Activated CD4-positive, alpha-beta T cell treated with anti-CD3 and anti-CD28 coated beads, Interleukin-2, amount 10 ng/mL, durations not matched to agents 24 days and 14 days (primary cell): ENCODE data around the gene C2CD4B. TPM values are rescaled to one million over a fixed set of nuclear protein-coding genes. Genes with fewer than 3 reads are reported as not detected.

Experiments
- DNase-seq: peaks from one replicate; pipeline ENCODE4 v3.0.0; 2022
- H3K27ac Mint-ChIP-seq: one replicate; pipeline ENCODE4 v1.8.0; 2022; ENCODE audit warnings: mild to moderate bottlenecking, mixed read lengths
- H3K27me3 Mint-ChIP-seq: one replicate; pipeline ENCODE4 v1.8.0; 2022; ENCODE audit warnings: mixed read lengths
- H3K36me3 Mint-ChIP-seq: one replicate; pipeline ENCODE4 v1.8.0; 2022; ENCODE audit warnings: low read depth, mild to moderate bottlenecking, mixed read lengths
- H3K4me1 Mint-ChIP-seq: one replicate; pipeline ENCODE4 v1.8.0; 2021; ENCODE audit warnings: mixed read lengths
- H3K4me3 Mint-ChIP-seq: one replicate; pipeline ENCODE4 v1.8.0; 2022; ENCODE audit warnings: mild to moderate bottlenecking, moderate library complexity, mixed read lengths
- H3K9me3 Mint-ChIP-seq: one replicate; pipeline ENCODE4 v1.8.0; 2021; ENCODE audit warnings: mixed read lengths
- intact Hi-C: fragments of 100-400 bp; cut with micrococcal nuclease; formaldehyde crosslinking; loops from one replicate; pipeline ENCODE4 v1.15.1; 2023
- total RNA-seq: library from RNA; stranded (reverse); gene quantifications from 2 replicates; pipeline ENCODE4 v1.2.3, GENCODE V29; 2022

Gene C2CD4B
- total RNA-seq, 1 donor from 2014 or later, result 0.58 TPM

DNA sequence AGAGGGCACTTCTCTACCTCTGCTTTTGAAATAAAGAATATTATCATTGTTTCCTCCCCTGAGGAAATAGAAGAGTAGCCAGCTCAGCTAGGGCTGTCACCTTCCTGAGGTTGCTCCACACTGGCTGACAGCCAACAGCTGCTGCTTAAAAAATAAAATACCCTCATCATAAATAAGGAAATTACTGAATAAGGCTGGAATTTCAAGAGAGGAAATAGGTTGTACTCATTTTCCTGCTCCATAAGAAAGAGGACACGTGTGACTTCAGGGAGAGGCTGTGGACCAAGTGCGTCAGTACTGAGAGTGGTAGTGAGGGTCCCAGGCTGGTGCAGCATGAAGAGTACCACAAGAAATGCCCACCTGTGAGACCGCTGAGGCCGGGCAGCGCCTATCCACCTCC is 8.1 kb upstream of the C2CD4B start:
- no peaks in the 10 kb centered on the region for H3K4me1 Mint-ChIP-seq
- intact Hi-C loops, result no loop called here
- no peak for DNase-seq
- no peak overlapping the region for H3K4me3 Mint-ChIP-seq
- peaks cover 36% of the 10 kb centered on the region for H3K27me3 Mint-ChIP-seq
- no peaks in the 10 kb centered on the region for H3K9me3 Mint-ChIP-seq
- no peaks in the 10 kb centered on the region for H3K36me3 Mint-ChIP-seq
- H3K27ac Mint-ChIP-seq, result no peak overlapping the region

DNA sequence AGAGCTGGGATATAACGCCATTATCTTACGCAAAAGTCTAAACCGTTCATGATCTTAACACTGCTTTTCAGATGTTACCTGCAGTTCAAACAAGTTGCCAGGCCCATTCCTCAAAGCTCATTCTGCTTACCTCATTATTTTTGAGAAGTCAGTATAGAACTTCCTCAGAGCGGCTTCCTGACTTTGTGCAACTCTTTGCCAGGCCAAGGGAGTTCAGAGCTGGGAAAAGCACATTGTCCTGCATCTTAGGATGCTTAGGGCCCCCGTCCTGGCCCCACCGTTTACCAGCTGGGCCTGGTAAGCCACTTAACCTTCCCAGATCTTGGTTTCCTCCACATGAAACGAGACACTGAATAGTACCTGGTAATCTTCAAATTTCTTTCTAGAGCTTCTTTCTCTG is 6.8 kb upstream of the C2CD4B start:
- intact Hi-C loops, result no loop called here
- H3K27ac Mint-ChIP-seq, result no peak overlapping the region
- no peaks in the 10 kb centered on the region for H3K36me3 Mint-ChIP-seq
- H3K4me3 Mint-ChIP-seq, result no peak overlapping the region
- no peaks in the 10 kb centered on the region for H3K9me3 Mint-ChIP-seq
- DNase-seq, result no peak
- H3K4me1 Mint-ChIP-seq, result no peaks in the 10 kb centered on the region
- H3K27me3 Mint-ChIP-seq, result peaks cover 38% of the 10 kb centered on the region

DNA sequence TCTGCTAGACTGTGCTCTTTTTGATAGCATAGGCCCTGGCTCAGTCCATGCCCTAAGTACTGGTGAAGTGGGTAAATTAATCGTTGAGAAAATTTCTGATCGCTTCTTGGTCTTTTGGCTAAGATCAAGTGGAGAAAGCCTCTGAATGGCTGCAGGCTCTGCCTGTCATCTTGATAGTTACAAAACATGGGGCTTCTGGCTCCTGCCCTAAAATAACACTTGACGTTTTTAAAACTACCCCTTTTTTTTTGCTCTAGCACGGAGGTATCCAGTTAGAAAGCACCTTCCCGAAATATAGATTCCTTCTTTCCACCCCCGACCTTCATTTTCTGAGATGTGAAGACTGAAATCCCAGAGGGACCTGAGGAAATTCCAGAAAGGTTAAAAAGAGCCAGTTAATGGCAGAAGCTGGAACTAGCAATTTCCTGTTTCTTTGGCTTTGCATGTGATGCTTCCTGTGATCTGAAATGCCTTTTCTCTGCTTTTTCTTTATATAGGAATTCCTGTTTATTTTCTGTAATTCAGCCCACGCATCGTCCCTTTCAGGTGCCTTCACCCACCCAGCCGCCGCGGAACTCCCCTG is 799 bp upstream of the C2CD4B start:
- no peaks in the 10 kb centered on the region for H3K9me3 Mint-ChIP-seq
- peaks cover 61% of the 10 kb centered on the region for H3K27me3 Mint-ChIP-seq
- no peak for DNase-seq
- peaks cover 2% of the 10 kb centered on the region for H3K4me1 Mint-ChIP-seq
- H3K36me3 Mint-ChIP-seq, result no peaks in the 10 kb centered on the region
- H3K27ac Mint-ChIP-seq, result no peak overlapping the region
- peak overlapping the region; percentile 79 for H3K4me3 Mint-ChIP-seq
- intact Hi-C loops, result no loop called here

DNA sequence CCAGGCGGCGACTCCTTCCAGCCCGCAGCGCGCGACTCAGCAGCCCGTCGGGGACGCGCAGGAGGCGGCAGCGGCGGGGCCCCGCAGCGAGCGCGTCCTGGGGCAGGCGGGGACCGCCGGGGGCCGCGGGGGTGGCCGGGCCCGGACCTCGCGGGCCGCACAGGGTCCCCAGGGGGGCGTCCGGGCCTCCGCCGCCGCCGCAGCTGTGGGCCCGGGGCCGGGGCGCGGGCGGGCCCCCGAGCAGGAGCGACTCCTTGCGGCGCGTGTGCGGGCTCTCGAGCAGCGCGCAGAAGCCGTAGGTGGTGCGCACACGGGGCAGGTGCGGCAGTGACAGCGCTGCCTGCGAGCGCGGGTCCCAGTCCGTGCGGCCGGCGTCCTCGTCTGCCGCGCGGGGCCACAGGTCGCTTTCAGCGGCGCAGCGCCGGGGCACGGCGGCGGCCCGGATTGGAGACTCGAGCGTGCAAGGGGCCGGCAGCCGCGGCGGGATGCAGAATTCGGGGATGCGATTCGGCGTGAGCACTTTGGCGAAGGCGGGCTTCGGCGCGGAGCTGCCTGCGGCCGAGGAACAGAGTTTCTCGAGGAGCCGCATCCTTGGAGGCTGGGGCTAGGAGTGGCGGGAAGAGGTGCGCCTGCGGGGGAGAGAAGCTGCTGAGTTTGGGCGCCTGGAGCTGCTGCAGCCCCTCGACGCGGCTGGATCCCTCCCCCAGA is 535 bp downstream of the C2CD4B start:
- Mint-ChIP-seq H3K4me1 (peaks cover 2% of the 10 kb centered on the region), H3K9me3 (peaks cover 2% of the 10 kb centered on the region), H3K27ac (no peak overlapping the region), H3K36me3 (no peaks in the 10 kb centered on the region), H3K4me3 (peak overlapping the region; percentile 79), H3K27me3 (peaks cover 70% of the 10 kb centered on the region)
- intact Hi-C loops, result loop anchor here (5.0 kb wide), 1 partner anchor 97 kb away; the partner anchor contains the start of gene C2CD4A
- peak; percentile 66 for DNase-seq

DNA sequence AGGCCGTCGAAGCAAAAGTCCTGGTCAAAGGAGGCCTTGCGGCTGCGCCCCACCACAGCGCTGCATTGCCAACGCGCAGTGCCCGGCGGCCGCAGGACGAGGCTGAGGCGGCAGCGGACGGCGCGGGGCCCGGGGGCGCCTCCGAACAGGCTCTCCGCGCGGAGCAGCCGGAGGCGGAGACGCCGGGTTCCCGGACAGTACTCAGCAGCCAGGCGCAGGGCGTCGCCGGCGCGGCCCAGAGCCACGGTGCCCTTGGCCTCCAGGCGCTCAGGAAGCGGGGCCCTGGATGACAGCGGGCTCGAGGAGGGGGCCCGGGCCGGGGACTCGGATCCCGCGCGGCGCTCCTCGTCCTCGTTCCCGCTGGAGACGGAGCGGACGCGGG is 1.1 kb downstream of the C2CD4B start:
- Mint-ChIP-seq H3K27me3 (peaks cover 68% of the 10 kb centered on the region), H3K4me3 (no peak overlapping the region), H3K4me1 (peaks cover 2% of the 10 kb centered on the region), H3K27ac (no peak overlapping the region), H3K9me3 (peaks cover 5% of the 10 kb centered on the region), H3K36me3 (no peaks in the 10 kb centered on the region)
- DNase-seq, result no peak
- intact Hi-C loops, result loop anchor here (5.0 kb wide), 1 partner anchor 97 kb away; the partner anchor contains the start of gene C2CD4A

DNA sequence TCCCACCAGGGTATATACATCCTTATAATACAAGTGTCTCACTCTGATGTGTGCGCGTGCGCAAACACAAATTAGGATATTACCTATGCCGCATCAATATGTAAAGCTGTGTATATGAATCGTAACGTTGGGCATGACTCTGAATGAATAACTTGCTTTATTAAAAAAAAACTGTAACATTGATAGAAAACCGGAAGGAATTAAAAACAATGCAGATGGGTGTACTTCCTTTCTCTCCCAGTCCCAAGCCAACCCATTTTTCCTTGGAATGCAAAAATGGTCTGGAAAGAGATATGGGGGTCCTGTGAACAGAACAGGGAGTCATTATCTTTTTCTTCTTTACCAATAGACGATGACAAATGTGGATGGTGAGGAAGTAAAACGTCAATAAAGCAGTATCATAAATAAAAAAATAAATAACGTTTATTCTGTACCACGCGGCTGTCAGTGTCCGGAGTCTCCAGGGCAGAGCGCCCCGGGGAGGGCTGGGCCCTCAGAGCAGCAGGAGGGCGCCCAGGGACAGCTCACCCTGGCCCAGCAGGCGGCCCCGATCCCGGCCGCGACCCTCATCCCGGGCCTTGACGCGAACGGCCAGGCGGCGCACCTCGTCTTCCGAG is 1.6 kb downstream of the C2CD4B start:
- H3K27me3 Mint-ChIP-seq, result peaks cover 67% of the 10 kb centered on the region
- DNase-seq, result no peak
- H3K9me3 Mint-ChIP-seq, result peaks cover 5% of the 10 kb centered on the region
- no peaks in the 10 kb centered on the region for H3K36me3 Mint-ChIP-seq
- H3K4me3 Mint-ChIP-seq, result peak overlapping the region; percentile 52
- intact Hi-C loops, result loop anchor here (5.0 kb wide), 1 partner anchor 96 kb away; the partner anchor contains the start of gene C2CD4A
- no peak overlapping the region for H3K27ac Mint-ChIP-seq
- H3K4me1 Mint-ChIP-seq, result peaks cover 2% of the 10 kb centered on the region

DNA sequence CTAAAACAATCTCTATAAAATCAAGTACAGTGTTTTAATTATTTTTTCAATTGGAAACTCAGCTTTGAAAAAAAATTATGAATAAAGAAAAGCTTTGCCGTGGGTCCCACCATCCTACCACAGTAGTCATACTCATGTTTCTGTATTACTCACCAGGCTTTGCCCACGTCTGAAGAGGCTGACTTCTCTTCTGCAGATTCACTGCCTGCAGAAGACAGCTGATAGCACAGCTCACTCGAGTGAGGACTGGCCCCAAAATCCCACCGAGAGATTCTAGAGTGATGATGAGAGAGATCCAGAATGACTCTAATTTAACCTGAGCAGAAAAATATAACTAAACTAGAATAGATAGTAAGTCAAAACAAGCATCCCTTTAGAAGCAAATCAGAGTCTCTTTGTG is 11.9 kb downstream of the C2CD4B start:
- peak overlapping the region; percentile 65 for H3K27ac Mint-ChIP-seq
- no peaks in the 10 kb centered on the region for H3K36me3 Mint-ChIP-seq
- H3K4me3 Mint-ChIP-seq, result no peak overlapping the region
- peaks cover 5% of the 10 kb centered on the region for H3K27me3 Mint-ChIP-seq
- intact Hi-C loops, result loop anchor here (5.0 kb wide), 1 partner anchor 41 kb away; no protein-coding TSS in a partner anchor
- H3K4me1 Mint-ChIP-seq, result peaks cover 18% of the 10 kb centered on the region
- peaks cover 10% of the 10 kb centered on the region for H3K9me3 Mint-ChIP-seq
- no peak for DNase-seq

DNA sequence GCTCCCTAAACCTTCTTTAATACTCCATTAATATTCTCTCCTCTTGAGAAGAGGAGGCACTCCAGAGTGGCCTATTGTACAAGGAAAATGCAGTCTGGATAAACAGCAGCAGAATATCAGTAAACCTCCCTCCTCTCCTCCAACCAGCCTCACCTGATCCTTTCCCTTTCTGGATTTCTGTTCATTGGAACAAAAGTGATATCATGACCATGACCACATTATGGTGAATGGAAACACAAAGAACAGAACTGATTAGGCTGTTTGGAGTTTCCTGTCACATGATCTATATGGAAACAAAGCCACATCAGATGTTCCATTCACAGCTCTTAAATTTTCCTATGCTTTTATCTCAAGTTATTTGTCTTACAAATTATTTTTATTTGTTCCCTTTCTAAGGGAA is 14.6 kb downstream of the C2CD4B start:
- no peak for DNase-seq
- H3K9me3 Mint-ChIP-seq, result no peaks in the 10 kb centered on the region
- intact Hi-C loops, result loop anchor here (5.0 kb wide), 1 partner anchor 38 kb away; no protein-coding TSS in a partner anchor

DNA sequence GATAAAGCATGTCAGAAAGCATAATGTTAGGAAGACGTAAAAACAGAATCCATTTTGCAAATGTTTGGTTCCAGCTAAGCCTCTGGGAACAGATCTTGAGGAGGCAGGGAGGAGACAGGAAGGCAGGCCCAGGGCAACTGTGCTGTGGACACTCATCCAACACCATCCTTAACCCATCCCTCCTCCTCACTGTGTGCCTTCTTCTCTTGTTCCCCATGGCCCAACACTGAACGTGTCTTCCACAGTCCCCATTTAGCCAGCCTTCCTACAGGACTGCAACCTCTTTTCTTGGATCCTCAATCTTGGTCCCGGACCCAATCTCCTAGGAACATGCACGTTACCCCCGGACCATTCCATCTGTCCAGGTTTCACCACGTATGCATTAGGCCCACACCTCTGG is 15.4 kb downstream of the C2CD4B start:
- no peaks in the 10 kb centered on the region for H3K9me3 Mint-ChIP-seq
- H3K4me1 Mint-ChIP-seq, result peaks cover 18% of the 10 kb centered on the region
- peaks cover 2% of the 10 kb centered on the region for H3K27me3 Mint-ChIP-seq
- intact Hi-C loops, result loop anchor here (5.0 kb wide), 1 partner anchor 37 kb away; no protein-coding TSS in a partner anchor
- no peak overlapping the region for H3K27ac Mint-ChIP-seq
- DNase-seq, result no peak
- no peaks in the 10 kb centered on the region for H3K36me3 Mint-ChIP-seq
- H3K4me3 Mint-ChIP-seq, result no peak overlapping the region

More for the DNA sequence above, 14.6 kb downstream of the C2CD4B start:
- Mint-ChIP-seq H3K27me3 (peaks cover 3% of the 10 kb centered on the region), H3K4me1 (peaks cover 18% of the 10 kb centered on the region), H3K27ac (peak overlapping the region; percentile 48), H3K36me3 (no peaks in the 10 kb centered on the region), H3K4me3 (no peak overlapping the region)

DNA sequence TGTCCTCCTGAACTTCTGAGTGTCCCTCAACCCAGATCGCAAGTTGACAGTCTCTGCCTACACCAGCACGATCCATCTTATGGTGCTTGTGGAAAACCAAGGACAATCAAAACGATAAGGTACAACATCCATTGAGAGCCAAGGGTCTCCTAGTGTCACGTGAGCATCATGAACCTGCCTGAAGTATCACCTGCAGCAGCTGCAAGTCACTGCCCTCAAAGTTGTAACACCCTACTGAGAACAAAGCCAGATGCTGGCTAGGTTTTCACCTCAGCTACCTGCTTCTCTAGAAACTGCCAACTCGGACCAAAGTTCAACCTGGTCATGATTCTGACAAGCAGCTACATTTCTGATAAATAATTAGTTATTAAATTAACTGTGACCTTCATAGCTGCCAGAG is 17.5 kb downstream of the C2CD4B start:
- Mint-ChIP-seq H3K36me3 (no peaks in the 10 kb centered on the region), H3K4me3 (no peak overlapping the region), H3K27me3 (no peaks in the 10 kb centered on the region), H3K27ac (no peak overlapping the region), H3K4me1 (peaks cover 14% of the 10 kb centered on the region), H3K9me3 (no peaks in the 10 kb centered on the region)
- intact Hi-C loops, result no loop called here
- no peak for DNase-seq

DNA sequence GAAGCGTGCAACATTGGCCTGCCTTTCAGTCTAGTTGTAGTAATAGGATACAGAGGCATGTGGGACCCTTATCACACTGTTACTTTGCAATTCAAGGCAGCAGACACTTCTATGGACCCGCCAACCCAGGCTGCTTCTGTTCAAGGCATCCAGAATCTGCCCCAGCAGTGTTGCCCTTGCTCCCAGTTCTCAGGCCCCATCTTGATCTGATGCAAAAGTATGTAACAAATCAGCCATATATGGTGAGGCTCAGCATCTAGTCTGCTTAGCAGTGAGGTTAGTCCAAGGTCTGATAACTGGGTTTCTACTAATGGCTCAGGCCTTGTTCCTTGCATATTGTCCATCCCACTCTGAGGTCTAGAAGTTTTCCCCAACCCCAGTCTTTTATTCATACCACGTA is 17.9 kb downstream of the C2CD4B start:
- Mint-ChIP-seq H3K27me3 (no peaks in the 10 kb centered on the region), H3K4me3 (no peak overlapping the region), H3K27ac (no peak overlapping the region), H3K9me3 (no peaks in the 10 kb centered on the region), H3K36me3 (no peaks in the 10 kb centered on the region), H3K4me1 (peaks cover 14% of the 10 kb centered on the region)
- no peak for DNase-seq
- intact Hi-C loops, result no loop called here

DNA sequence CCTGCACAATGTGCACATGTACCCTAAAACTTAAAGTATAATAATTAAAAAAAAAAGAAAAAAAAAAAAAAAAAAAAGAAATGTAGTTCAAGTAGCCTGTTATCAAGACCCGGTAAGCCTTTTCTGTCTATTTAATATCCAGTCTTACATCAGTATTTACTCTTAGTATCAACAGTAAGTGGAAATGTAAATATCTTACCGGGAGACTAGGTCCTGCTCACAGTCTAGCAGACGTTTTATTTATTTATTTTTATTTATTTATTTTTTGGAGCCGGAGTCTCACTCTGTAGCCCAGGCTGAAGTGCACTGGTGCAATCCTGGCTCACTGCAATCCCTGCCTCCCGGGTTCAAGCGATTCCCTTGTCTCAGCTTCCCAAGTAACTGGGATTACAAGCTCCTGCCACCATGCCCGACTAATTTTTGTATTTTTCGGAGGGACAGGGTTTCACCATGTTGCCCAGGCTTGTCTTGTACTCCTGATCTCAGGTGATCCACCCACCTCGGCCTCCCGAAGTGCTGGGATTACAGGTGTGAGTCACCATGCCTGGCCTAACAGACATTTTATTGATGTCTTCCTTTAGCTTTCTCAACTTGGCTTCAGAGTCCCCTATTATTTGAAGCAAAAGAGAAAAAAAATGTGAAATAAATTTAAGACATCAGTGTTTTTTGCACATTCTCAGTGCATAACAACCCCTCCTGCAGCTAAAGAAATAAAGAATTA is 19.9 kb downstream of the C2CD4B start:
- H3K4me1 Mint-ChIP-seq, result peaks cover 3% of the 10 kb centered on the region
- H3K36me3 Mint-ChIP-seq, result no peaks in the 10 kb centered on the region
- no peak overlapping the region for H3K27ac Mint-ChIP-seq
- H3K9me3 Mint-ChIP-seq, result no peaks in the 10 kb centered on the region
- H3K27me3 Mint-ChIP-seq, result peaks cover 1% of the 10 kb centered on the region
- no peak for DNase-seq
- H3K4me3 Mint-ChIP-seq, result no peak overlapping the region
- intact Hi-C loops, result no loop called here

DNA sequence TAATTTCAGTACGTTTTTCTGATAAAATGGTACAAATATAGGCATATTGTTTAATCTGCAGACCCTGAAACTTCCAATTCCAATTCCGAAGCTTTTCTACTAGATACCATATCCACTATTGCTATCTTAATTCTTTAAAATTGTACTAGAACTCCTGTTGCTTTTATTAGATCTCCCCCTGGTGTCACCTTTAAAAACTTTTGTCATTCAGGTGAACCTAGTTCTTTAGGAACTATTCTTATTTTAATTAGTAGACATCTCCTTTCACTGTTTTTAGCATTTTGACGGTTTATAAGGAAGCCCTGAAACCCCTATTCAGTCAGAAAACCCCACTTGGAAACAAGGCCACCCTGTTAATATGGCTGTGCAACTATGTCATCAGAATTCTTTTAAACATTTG is 22.3 kb downstream of the C2CD4B start:
- Mint-ChIP-seq H3K9me3 (no peaks in the 10 kb centered on the region), H3K36me3 (no peaks in the 10 kb centered on the region), H3K4me3 (no peak overlapping the region), H3K4me1 (no peaks in the 10 kb centered on the region), H3K27ac (no peak overlapping the region), H3K27me3 (peaks cover 3% of the 10 kb centered on the region)
- DNase-seq, result no peak
- intact Hi-C loops, result no loop called here
